ENCODE data around the gene DAPK1.

The DAPK1 gene

GRCh38 chr9:87751423-87751822 lies 253.8 kb downstream of the DAPK1 start:
- no peak for DNase-seq

GRCh38 chr9:87751868-87752267 lies 254.2 kb downstream of the DAPK1 start:
- DNase-seq, result no peak

GRCh38 chr9:87753313-87753712 lies 255.6 kb downstream of the DAPK1 start:
- DNase-seq, result no peak
